CD1c-positive myeloid dendritic cell (primary cell): ENCODE measurements around the gene CLDN15.
"Not testable (repeated sequence)": the region's sequence is repeated elsewhere in the genome, so short reads cannot be mapped to it uniquely, and the experiment has no call there.

Source experiments
- DNase-seq: peaks from one replicate; pipeline ENCODE4 v3.0.0-alpha.2; 2016; ENCODE audit errors: extremely low spot score

Gene CLDN15

GRCh38 chr7:101237206-101238067 is at the start of gene CLDN15:
TSS of gene CLDN15 (minus strand) at chr7:101237802. CDS start at chr7:101237581, 221 bp downstream.
- no peak for DNase-seq

GRCh38 chr7:101287032-101287431 is 49.4 kb upstream of the CLDN15 start:
- peak; percentile 64 for DNase-seq

GRCh38 chr7:101285880-101286279 is 48.3 kb upstream of the CLDN15 start:
- DNase-seq = not testable (repeated sequence)

GRCh38 chr7:101285171-101285570 is 47.6 kb upstream of the CLDN15 start:
- DNase-seq = no peak

GRCh38 chr7:101280912-101281311 is 43.3 kb upstream of the CLDN15 start:
- DNase-seq = not testable (repeated sequence)

- no peak for DNase-seq
These were observed 41.1 kb upstream of the CLDN15 start for GRCh38 chr7:101278461-101279292.

GRCh38 chr7:101277155-101277554 is 39.6 kb upstream of the CLDN15 start:
- DNase-seq = no peak

GRCh38 chr7:101273206-101273605 is 35.6 kb upstream of the CLDN15 start:
- DNase-seq = no peak

- peak; percentile 44 for DNase-seq
These were observed 33.4 kb upstream of the CLDN15 start for GRCh38 chr7:101271021-101271420.

- no peak for DNase-seq
These were observed 32.1 kb upstream of the CLDN15 start for GRCh38 chr7:101269664-101270063.

- no peak for DNase-seq
These were observed 28.3 kb upstream of the CLDN15 start for GRCh38 chr7:101265622-101266516.

- peak; percentile 50 for DNase-seq
These were observed 26.6 kb upstream of the CLDN15 start for GRCh38 chr7:101264102-101264706.

- no peak for DNase-seq
These were observed 20.7 kb upstream of the CLDN15 start for GRCh38 chr7:101258243-101258731.

- no peak for DNase-seq
These were observed 18.2 kb upstream of the CLDN15 start for GRCh38 chr7:101255796-101256195.

- not testable (repeated sequence) for DNase-seq
These were observed 15.6 kb upstream of the CLDN15 start for GRCh38 chr7:101253199-101253598.

GRCh38 chr7:101251871-101252659 is 14.5 kb upstream of the CLDN15 start:
- DNase-seq = peak; percentile 99

GRCh38 chr7:101250324-101250723 is 12.7 kb upstream of the CLDN15 start:
- DNase-seq = peak; percentile 30

GRCh38 chr7:101248276-101248675 is 10.7 kb upstream of the CLDN15 start:
- no peak for DNase-seq

- DNase-seq = no peak
These were observed 7.6 kb upstream of the CLDN15 start for GRCh38 chr7:101245147-101245668.
